ENCODE results near the gene GRM7. TPM values are rescaled to one million over a fixed set of nuclear protein-coding genes. Genes with fewer than 3 reads are reported as not detected.

The GRM7 gene
- total RNA-seq, 1 donor from 2014 or later = 1.5 TPM

- no peaks in the 10 kb centered on the region for H3K27me3 Mint-ChIP-seq (ENCODE audit: low read depth)
- no peaks in the 10 kb centered on the region for H3K9me3 Mint-ChIP-seq
- no peaks in the 10 kb centered on the region for H3K4me1 Mint-ChIP-seq
- no peaks in the 10 kb centered on the region for H3K36me3 Mint-ChIP-seq (ENCODE audit: low read depth)
- no peak overlapping the region for H3K27ac Mint-ChIP-seq (ENCODE audit: unreplicated experiment)
- H3K4me3 Mint-ChIP-seq = no peak overlapping the region
- DNase-seq (ENCODE audit: low read depth, low spot score) = no peak
- no peak for TF ChIP-seq CTCF (conservative IDR thresholded peaks at IDR 0.05)
These were observed 388.7 kb downstream of the GRM7 start for GRCh38 chr3:7249493-7250076.

- no peak for TF ChIP-seq CTCF (conservative IDR thresholded peaks at IDR 0.05)
- Mint-ChIP-seq H3K9me3 (peaks cover 8% of the 10 kb centered on the region), H3K27me3 (ENCODE audit: low read depth) (no peaks in the 10 kb centered on the region), H3K27ac (ENCODE audit: unreplicated experiment) (no peak overlapping the region), H3K4me3 (no peak overlapping the region), H3K36me3 (ENCODE audit: low read depth) (peaks cover 3% of the 10 kb centered on the region), H3K4me1 (peaks cover 10% of the 10 kb centered on the region)
- DNase-seq (ENCODE audit: low read depth, low spot score) = no peak
These were observed 393.3 kb downstream of the GRM7 start for GRCh38 chr3:7254251-7254650.

DNA sequence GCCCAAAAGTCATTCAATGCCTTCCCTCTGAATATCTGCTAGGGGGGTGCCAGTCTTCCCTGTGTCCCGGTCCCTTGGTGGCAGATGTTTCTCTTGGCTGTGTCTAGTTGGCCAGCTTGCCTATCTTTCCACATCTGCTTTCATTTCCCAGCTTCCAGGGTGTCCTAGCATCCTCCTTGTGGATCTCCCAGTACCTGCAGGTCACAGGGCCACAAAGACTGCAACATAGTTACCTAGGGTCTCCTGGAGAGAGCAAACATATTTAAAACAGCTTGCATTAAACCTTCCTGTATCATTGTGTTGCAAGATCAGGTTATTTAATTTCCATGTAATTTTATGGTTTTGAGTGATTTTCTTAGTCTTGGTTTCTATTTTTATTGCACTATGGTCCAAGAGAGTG lies 400.1 kb downstream of the GRM7 start:
- no peak for DNase-seq (ENCODE audit: low read depth, low spot score)
- no peak for TF ChIP-seq CTCF (conservative IDR thresholded peaks at IDR 0.05)
- no peaks in the 10 kb centered on the region for H3K27me3 Mint-ChIP-seq (ENCODE audit: low read depth)
- peaks cover 3% of the 10 kb centered on the region for H3K36me3 Mint-ChIP-seq (ENCODE audit: low read depth)
- H3K27ac Mint-ChIP-seq (ENCODE audit: unreplicated experiment) = no peak overlapping the region
- H3K4me1 Mint-ChIP-seq = peaks cover 5% of the 10 kb centered on the region
- H3K4me3 Mint-ChIP-seq = no peak overlapping the region
- peaks cover 10% of the 10 kb centered on the region for H3K9me3 Mint-ChIP-seq

GRCh38 chr3:7263347-7264195 lies 402.7 kb downstream of the GRM7 start:
- no peak for DNase-seq (ENCODE audit: low read depth, low spot score)
- H3K36me3 Mint-ChIP-seq (ENCODE audit: low read depth) = peaks cover 5% of the 10 kb centered on the region
- no peak overlapping the region for H3K27ac Mint-ChIP-seq (ENCODE audit: unreplicated experiment)
- peaks cover 14% of the 10 kb centered on the region for H3K4me1 Mint-ChIP-seq
- H3K27me3 Mint-ChIP-seq (ENCODE audit: low read depth) = no peaks in the 10 kb centered on the region
- no peak for TF ChIP-seq CTCF (conservative IDR thresholded peaks at IDR 0.05)
- peaks cover 6% of the 10 kb centered on the region for H3K9me3 Mint-ChIP-seq
- no peak overlapping the region for H3K4me3 Mint-ChIP-seq

DNA sequence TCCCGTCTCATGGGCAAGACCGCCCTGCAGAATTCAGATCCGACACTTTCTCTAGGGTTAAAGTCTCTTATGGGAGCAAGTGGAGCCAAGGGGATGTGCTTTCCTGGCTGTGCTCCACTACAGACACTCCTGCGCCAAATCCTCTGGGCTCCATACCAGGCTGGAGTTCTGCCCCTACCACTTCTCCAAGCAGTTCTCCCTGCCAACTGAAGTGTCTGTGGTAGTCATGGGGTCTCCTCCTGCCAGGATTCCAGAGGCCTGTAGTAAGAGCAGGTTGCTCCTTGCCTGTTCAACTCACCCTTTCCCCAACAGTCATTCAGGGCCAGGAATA lies 403.2 kb downstream of the GRM7 start:
- no peak for DNase-seq (ENCODE audit: low read depth, low spot score)
- no peaks in the 10 kb centered on the region for H3K27me3 Mint-ChIP-seq (ENCODE audit: low read depth)
- no peak overlapping the region for H3K4me3 Mint-ChIP-seq
- no peak for TF ChIP-seq CTCF (conservative IDR thresholded peaks at IDR 0.05)
- peaks cover 5% of the 10 kb centered on the region for H3K36me3 Mint-ChIP-seq (ENCODE audit: low read depth)
- H3K27ac Mint-ChIP-seq (ENCODE audit: unreplicated experiment) = no peak overlapping the region
- H3K4me1 Mint-ChIP-seq = peaks cover 14% of the 10 kb centered on the region
- H3K9me3 Mint-ChIP-seq = peaks cover 6% of the 10 kb centered on the region

Measured in neural crest cell (in vitro differentiated cells).